H9 (cell line): Measurements from ENCODE around the gene ARFGEF3. TPM values are rescaled to one million over a fixed set of nuclear protein-coding genes. Genes with fewer than 3 reads are reported as not detected.

Experiments
- DNase-seq: peaks from one replicate; pipeline ENCODE4 v3.0.0-alpha.2; 2017
- H2AFZ ChIP-seq: one replicate; pipeline ENCODE4 v1.6.1; 2013; ENCODE audit warnings: mild to moderate bottlenecking, low read length, control low read depth, moderate library complexity
- H2AK5ac ChIP-seq: 2 replicates; pipeline ENCODE4 v1.6.1; 2013; ENCODE audit warnings: low read length, control low read depth, mixed read lengths; ENCODE audit not compliant: insufficient read length
- H2BK120ac ChIP-seq: one replicate; pipeline ENCODE4 v1.6.1; 2013; ENCODE audit warnings: low read depth, mild to moderate bottlenecking, low read length, control low read depth, inconsistent platforms; ENCODE audit not compliant: poor library complexity, severe bottlenecking
- H2BK12ac ChIP-seq: 2 replicates; pipeline ENCODE4 v1.6.1; 2013; ENCODE audit warnings: low read length, control low read depth, mixed read lengths, low read depth; ENCODE audit not compliant: insufficient read length
- H2BK15ac ChIP-seq: 2 replicates; pipeline ENCODE4 v1.6.1; 2013; ENCODE audit warnings: low read depth, low read length, control low read depth
- H2BK20ac ChIP-seq: one replicate; pipeline ENCODE4 v1.6.1; 2013; ENCODE audit warnings: low read depth, mild to moderate bottlenecking, low read length, control low read depth, inconsistent platforms; ENCODE audit not compliant: poor library complexity, severe bottlenecking
- H2BK5ac ChIP-seq: 2 replicates; pipeline ENCODE4 v1.6.1; 2013; ENCODE audit warnings: low read length, control low read depth, mixed read lengths; ENCODE audit not compliant: insufficient read length
- H3K14ac ChIP-seq: 2 replicates; pipeline ENCODE4 v1.6.1; 2013; ENCODE audit warnings: low read length, control low read depth; ENCODE audit not compliant: insufficient read depth
- H3K18ac ChIP-seq: 2 replicates; pipeline ENCODE4 v1.6.1; 2013; ENCODE audit warnings: low read depth, mild to moderate bottlenecking, mixed read lengths, low read length, control low read depth; ENCODE audit not compliant: insufficient read length
- H3K23ac ChIP-seq: 2 replicates; pipeline ENCODE4 v1.6.1; 2013; ENCODE audit warnings: low read length, control low read depth, mixed read lengths, low read depth; ENCODE audit not compliant: insufficient read length
- H3K23me2 ChIP-seq: 2 replicates; pipeline ENCODE4 v1.6.1; 2013; ENCODE audit warnings: low read depth, mild to moderate bottlenecking, mixed read lengths, low read length, control low read depth; ENCODE audit not compliant: insufficient read length, poor library complexity, severe bottlenecking
- H3K27ac ChIP-seq: 2 replicates; pipeline ENCODE4 v1.5.1; 2013; ENCODE audit warnings: low read length, control low read depth, mixed read lengths, low read depth; ENCODE audit not compliant: insufficient read length
- H3K27me3 ChIP-seq: 2 replicates; pipeline ENCODE4 v1.6.1; 2013; ENCODE audit warnings: low read length, control low read depth, inconsistent platforms; ENCODE audit not compliant: insufficient read depth
- H3K4ac ChIP-seq: 2 replicates; pipeline ENCODE4 v1.6.1; 2013; ENCODE audit warnings: low read depth, mild to moderate bottlenecking, control low read depth, inconsistent platforms, low read length, moderate library complexity
- H3K4me1 ChIP-seq: 2 replicates; pipeline ENCODE4 v1.6.1; 2013; ENCODE audit warnings: low read length, control low read depth, inconsistent platforms; ENCODE audit not compliant: insufficient read depth
- H3K4me2 ChIP-seq: 2 replicates; pipeline ENCODE4 v1.6.1; 2013; ENCODE audit warnings: low read length, control low read depth, mixed read lengths; ENCODE audit not compliant: insufficient read length, insufficient read depth
- H3K56ac ChIP-seq: 2 replicates; pipeline ENCODE4 v1.6.1; 2013; ENCODE audit warnings: low read depth, mild to moderate bottlenecking, mixed read lengths, low read length, control low read depth; ENCODE audit not compliant: insufficient read length
- H3K79me1 ChIP-seq: 2 replicates; pipeline ENCODE4 v1.6.1; 2013; ENCODE audit warnings: low read depth, mild to moderate bottlenecking, moderate library complexity, low read length, control low read depth, inconsistent platforms; ENCODE audit not compliant: insufficient read depth, poor library complexity, severe bottlenecking
- H3K79me2 ChIP-seq: 2 replicates; pipeline ENCODE4 v1.6.1; 2013; ENCODE audit warnings: low read length, control low read depth, inconsistent platforms; ENCODE audit not compliant: insufficient read depth
- H3K9ac ChIP-seq: 2 replicates; pipeline ENCODE4 v1.6.1; 2013; ENCODE audit warnings: low read length, control low read depth, mixed read lengths; ENCODE audit not compliant: insufficient read length; ENCODE audit errors: extremely low read depth
- H3K9me3 ChIP-seq: one replicate; pipeline ENCODE4 v1.6.1; 2013; ENCODE audit warnings: low read depth, low read length, inconsistent platforms; ENCODE audit not compliant: control insufficient read depth
- H3T11ph ChIP-seq: one replicate; pipeline ENCODE4 v1.6.1; 2013; ENCODE audit warnings: mild to moderate bottlenecking, low read length, control low read depth, inconsistent platforms
- H4K20me1 ChIP-seq: one replicate; pipeline ENCODE4 v1.6.1; 2013; ENCODE audit not compliant: control insufficient read depth, insufficient read length, insufficient read depth
- H4K5ac ChIP-seq: 2 replicates; pipeline ENCODE4 v1.6.1; 2013; ENCODE audit warnings: low read depth, mild to moderate bottlenecking, mixed read lengths, low read length, control low read depth; ENCODE audit not compliant: insufficient read length
- H4K8ac ChIP-seq: replicated peaks from 2 replicates; pipeline ENCODE4 v1.6.1; 2013; ENCODE audit warnings: low read length, control low read depth, mixed read lengths, low read depth; ENCODE audit not compliant: insufficient read length
- H4K91ac ChIP-seq: 2 replicates; pipeline ENCODE4 v1.6.1; 2013; ENCODE audit warnings: low read depth, mild to moderate bottlenecking, moderate library complexity, mixed read lengths, low read length, control low read depth; ENCODE audit not compliant: insufficient read length
- H3K27ac Mint-ChIP-seq, 3 experiments: 2 replicates in 2 of 3; 3 replicates in 1 of 3; pipeline ENCODE4 v1.8.0; 2020 to 2021; ENCODE audit warnings: mixed read lengths in 3 of 3, mild to moderate bottlenecking in 1 of 3, moderate library complexity in 1 of 3
- H3K27me3 Mint-ChIP-seq: 2 replicates; pipeline ENCODE4 v1.8.0; 2021; ENCODE audit warnings: low read depth, mild to moderate bottlenecking, moderate library complexity, mixed read lengths
- H3K36me3 Mint-ChIP-seq, 3 experiments: 2 replicates in 2 of 3; 3 replicates in 1 of 3; pipeline ENCODE4 v1.8.0; 2020 to 2021; ENCODE audit warnings: low read depth in 3 of 3, mixed read lengths in 3 of 3; ENCODE audit not compliant: insufficient read depth in 1 of 3
- H3K4me1 Mint-ChIP-seq, 2 experiments: 2 replicates each; pipeline ENCODE4 v1.8.0; 2020; ENCODE audit warnings: mixed read lengths in 2 of 2
- H3K4me3 Mint-ChIP-seq, 2 experiments: 2 replicates in 1 of 2; 3 replicates in 1 of 2; pipeline ENCODE4 v1.8.0; 2020 to 2021; ENCODE audit warnings: mild to moderate bottlenecking in 2 of 2, mixed read lengths in 2 of 2, moderate library complexity in 1 of 2
- H3K9me3 Mint-ChIP-seq, 2 experiments: 2 replicates in 1 of 2; 3 replicates in 1 of 2; pipeline ENCODE4 v1.8.0; 2020; ENCODE audit warnings: mild to moderate bottlenecking in 2 of 2, mixed read lengths in 2 of 2, moderate library complexity in 1 of 2
- WGBS: extraction: QIAGEN DNeasy Blood & Tissue Kit; methylation state at CpG from one replicate; pipeline ENCODE4 v1.1.7; 2013; ENCODE audit warnings: missing lambda C conversion rate, low lambda C conversion rate, mixed read lengths; ENCODE audit not compliant: insufficient read length; ENCODE audit errors: extremely low coverage; 5-methylcytosine and 5-hydroxymethylcytosine counted together
- total RNA-seq: library from RNA; stranded (reverse); gene quantifications from 2 replicates; pipeline ENCODE4 v1.2.1, GENCODE V29; 2021
- TF ChIP-seq, protein P1 (sequence below): fragments of 200-600 bp; sonication (generic); conservative IDR thresholded peaks from 3 replicates; pipeline ENCODE4 v1.8.0; 2021; ENCODE audit warnings: antibody characterized with exemption, mild to moderate bottlenecking

The ARFGEF3 gene
- total RNA-seq, 1 experiment from 2014 or later, result 13.7 TPM

DNA sequence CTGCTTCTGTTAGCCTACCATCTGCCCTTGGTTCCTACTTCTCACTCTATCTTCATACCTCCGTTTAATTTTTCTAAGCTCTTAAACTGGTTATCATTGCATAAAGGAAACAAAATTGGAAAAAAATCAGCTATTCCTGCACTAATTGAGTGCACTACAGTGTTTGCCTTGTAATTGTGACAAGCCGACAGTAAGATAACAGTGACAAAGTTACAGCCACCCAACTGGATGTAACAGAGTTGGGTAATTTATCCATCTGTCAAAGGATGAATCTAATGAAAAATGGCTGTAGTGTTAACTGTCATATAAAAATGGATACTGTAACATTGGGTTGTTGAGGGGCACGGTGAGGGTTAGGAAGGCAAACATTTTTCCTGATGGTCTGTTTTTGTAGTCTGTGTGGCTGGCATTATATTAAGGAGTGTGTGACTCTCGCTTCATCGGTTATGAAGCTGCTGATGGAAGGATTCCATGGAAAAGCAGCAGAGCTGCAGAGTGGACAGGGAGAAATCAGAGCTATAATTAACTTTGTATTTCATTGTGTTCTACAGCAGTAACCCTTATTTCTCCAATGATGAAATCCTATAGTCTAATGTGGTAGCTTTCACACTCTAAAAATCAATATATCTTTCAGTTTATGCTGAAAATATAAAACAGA, 43.8 kb downstream of the ARFGEF3 start:
- no peak overlapping the region for H4K91ac ChIP-seq
- H4K8ac ChIP-seq, result no peak overlapping the region
- H3K18ac ChIP-seq, result no peak overlapping the region
- H3K9ac ChIP-seq, result no peak overlapping the region
- no peaks in the 10 kb centered on the region for H3K23me2 ChIP-seq
- peaks cover 6 to 13% of the 10 kb centered on the region in 2 experiments for H3K4me1 Mint-ChIP-seq
- H3K4me3 Mint-ChIP-seq, result no peak overlapping the region
- H3K9me3 Mint-ChIP-seq, result peaks cover 5 to 8% of the 10 kb centered on the region in 2 experiments; a peak in 4 of 5 replicates
- no peak overlapping the region for H2BK120ac ChIP-seq
- no peak overlapping the region for H3K4ac ChIP-seq
- DNase-seq, result no peak
- H3K79me1 ChIP-seq, result no peaks in the 10 kb centered on the region
- H3K79me2 ChIP-seq, result no peaks in the 10 kb centered on the region
- TF ChIP-seq, protein P1, sequence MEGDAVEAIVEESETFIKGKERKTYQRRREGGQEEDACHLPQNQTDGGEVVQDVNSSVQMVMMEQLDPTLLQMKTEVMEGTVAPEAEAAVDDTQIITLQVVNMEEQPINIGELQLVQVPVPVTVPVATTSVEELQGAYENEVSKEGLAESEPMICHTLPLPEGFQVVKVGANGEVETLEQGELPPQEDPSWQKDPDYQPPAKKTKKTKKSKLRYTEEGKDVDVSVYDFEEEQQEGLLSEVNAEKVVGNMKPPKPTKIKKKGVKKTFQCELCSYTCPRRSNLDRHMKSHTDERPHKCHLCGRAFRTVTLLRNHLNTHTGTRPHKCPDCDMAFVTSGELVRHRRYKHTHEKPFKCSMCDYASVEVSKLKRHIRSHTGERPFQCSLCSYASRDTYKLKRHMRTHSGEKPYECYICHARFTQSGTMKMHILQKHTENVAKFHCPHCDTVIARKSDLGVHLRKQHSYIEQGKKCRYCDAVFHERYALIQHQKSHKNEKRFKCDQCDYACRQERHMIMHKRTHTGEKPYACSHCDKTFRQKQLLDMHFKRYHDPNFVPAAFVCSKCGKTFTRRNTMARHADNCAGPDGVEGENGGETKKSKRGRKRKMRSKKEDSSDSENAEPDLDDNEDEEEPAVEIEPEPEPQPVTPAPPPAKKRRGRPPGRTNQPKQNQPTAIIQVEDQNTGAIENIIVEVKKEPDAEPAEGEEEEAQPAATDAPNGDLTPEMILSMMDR, result no peak
- H3K9me3 ChIP-seq, result no peaks in the 10 kb centered on the region
- no peak overlapping the region for H3K14ac ChIP-seq
- no peaks in the 10 kb centered on the region for H3K27me3 ChIP-seq
- H2BK5ac ChIP-seq, result no peak overlapping the region
- H4K20me1 ChIP-seq, result no peaks in the 10 kb centered on the region
- H2BK15ac ChIP-seq, result no peak overlapping the region
- H2BK20ac ChIP-seq, result no peak overlapping the region
- H3K36me3 Mint-ChIP-seq, result peaks cover 7 to 8% (median 8%) of the 10 kb centered on the region in 3 experiments; a peak in 6 of 7 replicates
- H3K27me3 Mint-ChIP-seq, result no peaks in the 10 kb centered on the region
- H3K4me1 ChIP-seq, result no peaks in the 10 kb centered on the region; the same call in 1 of the 2 replicates
- H3K27ac ChIP-seq, result no peak overlapping the region
- H4K5ac ChIP-seq, result no peak overlapping the region
- H3K56ac ChIP-seq, result no peak overlapping the region
- no peak overlapping the region for H2BK12ac ChIP-seq
- H3K23ac ChIP-seq, result no peak overlapping the region
- no CpG with 5 or more reads among the region's 5 CpGs for WGBS
- H3K4me2 ChIP-seq, result no peak overlapping the region
- no peak overlapping the region for H2AK5ac ChIP-seq
- no peak overlapping the region; a peak in 1 of 7 replicates for H3K27ac Mint-ChIP-seq
- no peak overlapping the region for H3T11ph ChIP-seq
- no peak overlapping the region for H2AFZ ChIP-seq
